ENCODE results near the gene NR4A1.
"Not testable (repeated sequence)": the region's sequence is repeated elsewhere in the genome, so short reads cannot be mapped to it uniquely, and the experiment has no call there.

The NR4A1 gene

DNA sequence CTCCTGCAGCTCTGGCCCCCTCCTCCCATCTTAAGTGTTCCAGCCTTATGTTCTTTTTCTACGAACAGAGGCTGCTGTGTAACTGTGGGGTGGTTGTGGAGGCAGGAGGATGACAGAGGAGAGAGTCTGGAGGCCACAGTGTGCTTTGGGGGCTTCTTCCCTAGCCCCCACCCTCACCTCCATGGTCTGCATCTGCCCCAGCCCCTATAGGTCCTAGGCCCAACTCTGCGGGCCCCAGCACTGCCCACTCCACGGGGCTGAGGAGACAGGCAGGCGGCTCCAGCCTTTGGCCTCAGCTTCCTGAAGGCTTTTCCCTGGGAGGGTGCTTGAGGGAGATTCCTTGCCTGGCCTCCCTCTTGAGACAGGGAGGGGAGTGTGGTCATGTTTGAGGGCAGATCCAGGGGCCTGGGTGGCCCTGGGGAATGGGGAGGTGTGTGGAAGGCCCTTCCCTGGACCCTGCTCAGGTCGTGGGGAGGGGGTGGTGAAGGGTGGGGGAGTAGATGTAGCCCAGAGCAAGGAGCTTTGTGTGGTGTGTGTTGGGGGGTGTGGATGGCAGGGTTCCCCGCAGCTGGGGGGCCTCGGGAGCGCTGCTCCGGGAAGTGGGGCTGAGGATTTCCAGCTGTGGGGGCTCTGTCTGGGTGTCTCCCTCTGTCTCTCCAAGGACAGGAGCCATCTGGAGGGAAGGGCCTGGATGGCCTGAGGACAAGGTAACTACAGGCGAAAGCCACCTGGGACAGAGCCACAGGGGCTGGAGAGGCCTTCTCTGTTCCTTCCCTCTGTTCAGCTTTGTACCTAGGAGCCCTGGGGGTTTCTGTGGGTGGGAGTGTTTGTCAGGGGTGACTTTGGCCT, 29.4 kb downstream of the NR4A1 start:
- no peak for DNase-seq

DNA sequence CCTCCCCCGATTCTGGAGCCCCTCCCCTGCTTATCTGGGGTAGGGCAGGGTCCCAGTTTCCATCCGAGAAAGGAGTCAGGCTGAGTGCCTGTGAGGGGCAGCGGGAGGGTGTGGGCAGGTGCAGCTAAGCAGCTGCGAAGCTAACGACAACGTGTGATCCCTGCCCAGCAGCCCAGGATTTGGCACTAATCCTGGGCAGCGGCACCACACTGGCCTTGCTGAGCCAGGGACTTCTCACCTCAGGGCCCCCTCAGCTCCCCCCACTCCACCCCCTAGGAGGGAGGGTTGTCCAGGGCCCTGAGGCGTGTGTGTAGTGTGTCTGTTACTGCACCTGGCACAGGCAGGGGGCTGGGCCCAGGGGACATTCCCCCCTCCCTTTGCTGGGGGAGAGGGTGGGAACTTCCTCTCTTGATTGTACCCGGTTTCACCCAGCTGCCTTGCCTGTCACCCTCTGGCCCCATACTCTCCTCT, 30.1 kb downstream of the NR4A1 start:
- DNase-seq, result peak; percentile 62

DNA sequence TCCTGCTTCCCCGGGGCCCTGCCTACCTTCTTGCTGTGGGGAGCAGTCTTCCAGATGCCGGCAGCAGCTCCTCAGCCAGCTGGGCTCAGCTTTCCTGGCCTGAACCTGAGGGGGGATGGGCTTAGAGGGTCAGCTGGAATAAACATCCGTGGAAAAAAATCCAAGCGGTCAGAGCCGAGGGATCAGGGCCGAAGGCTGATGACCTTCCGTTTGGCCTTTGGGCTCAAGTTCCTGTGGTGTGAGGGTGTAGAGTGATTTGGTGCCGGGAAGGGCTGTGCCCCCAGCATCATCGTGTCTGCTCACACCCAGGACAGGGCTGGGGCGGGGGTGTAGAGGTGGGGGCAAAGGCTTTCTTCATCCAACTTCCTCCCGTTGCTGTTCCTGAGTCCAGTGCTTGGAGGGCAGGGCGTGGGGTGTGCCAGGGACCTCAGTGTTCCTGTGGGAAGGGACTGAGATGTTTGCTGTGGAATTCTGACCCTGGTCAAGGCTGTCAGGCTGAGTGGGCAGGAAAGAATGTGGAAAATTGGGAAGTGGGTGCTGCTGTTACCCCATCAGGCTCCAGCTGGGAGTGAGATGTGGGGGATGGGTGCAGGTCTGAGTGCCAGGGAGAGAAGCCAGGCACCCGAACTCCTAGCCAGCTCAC, 30.9 kb downstream of the NR4A1 start:
- no peak for DNase-seq

GRCh38 chr12:52082669-52082987, 31.4 kb downstream of the NR4A1 start:
- no peak for DNase-seq

- DNase-seq, result peak; percentile 52
Observed at GRCh38 chr12:52082988-52083637, 31.9 kb downstream of the NR4A1 start.

- DNase-seq, result no peak
Observed at GRCh38 chr12:52083638-52083996, 32.4 kb downstream of the NR4A1 start.

- no peak for DNase-seq
Observed at GRCh38 chr12:52084491-52085231, 33.4 kb downstream of the NR4A1 start.

GRCh38 chr12:52085682-52086180, 34.5 kb downstream of the NR4A1 start:
- no peak for DNase-seq

GRCh38 chr12:52086366-52086765, 35.1 kb downstream of the NR4A1 start:
- DNase-seq, result no peak

GRCh38 chr12:52086944-52087835, 35.9 kb downstream of the NR4A1 start:
- no peak for DNase-seq

GRCh38 chr12:52087961-52088820, 36.9 kb downstream of the NR4A1 start:
- DNase-seq, result peak; percentile 27

DNA sequence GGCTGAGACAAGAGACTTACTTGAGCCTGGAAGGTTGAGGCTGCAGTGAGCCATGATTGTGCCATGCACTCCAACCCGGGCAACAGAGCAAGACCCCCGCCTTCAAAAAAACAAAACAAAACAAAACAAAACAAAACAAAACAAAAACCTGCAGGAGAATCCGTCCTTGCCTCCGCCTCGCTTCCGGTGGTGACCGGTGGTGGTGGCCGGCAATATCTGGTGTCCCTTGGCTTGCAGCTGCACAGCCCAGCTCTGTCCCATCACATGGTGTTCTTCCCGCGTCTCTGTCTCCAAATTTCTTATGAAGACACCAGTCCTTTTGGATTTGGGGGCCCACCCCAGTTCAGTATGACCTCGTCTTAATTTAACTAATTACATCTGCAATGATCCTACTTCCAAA, 38.2 kb downstream of the NR4A1 start:
- no peak for DNase-seq

DNA sequence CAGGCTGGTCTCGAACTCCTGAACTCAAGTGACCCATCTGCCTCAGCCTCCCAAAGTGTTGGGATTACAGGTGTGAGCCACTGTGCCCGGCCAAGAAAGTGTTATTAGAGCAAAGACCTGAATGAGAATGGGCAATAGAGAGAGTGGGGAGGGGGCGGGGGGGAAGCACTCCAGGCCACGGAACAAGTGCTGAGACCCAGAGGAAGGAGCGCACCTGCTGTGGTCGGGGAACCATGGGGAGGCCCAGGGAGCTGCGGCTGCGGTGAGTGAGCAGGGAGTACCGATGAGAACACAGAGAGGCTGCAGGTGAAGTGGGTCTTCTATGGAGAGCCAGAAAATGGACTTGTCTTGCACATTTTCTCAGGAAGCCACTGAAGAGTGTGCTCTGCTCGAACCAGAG, 39.0 kb downstream of the NR4A1 start:
- no peak for DNase-seq

DNA sequence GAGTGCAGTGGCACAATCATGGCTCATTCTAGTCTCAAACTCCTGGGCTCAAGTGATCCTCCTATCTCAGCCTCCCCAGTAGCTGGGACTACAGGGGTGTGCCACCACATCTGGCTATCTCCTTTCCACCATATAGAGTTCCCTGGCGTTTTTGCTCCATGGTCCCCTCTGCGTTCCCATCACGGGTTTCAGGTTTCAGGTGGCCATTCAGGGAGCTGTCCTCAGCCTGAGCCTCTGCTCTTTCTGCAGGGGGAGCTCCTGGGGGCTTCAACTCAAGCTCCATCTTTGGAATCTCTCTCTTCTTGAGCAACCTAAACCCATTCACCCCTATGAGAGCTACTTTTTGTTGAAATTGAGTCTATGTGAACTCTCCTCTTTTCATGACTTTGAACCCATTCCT, 39.8 kb downstream of the NR4A1 start:
- DNase-seq, result no peak

DNA sequence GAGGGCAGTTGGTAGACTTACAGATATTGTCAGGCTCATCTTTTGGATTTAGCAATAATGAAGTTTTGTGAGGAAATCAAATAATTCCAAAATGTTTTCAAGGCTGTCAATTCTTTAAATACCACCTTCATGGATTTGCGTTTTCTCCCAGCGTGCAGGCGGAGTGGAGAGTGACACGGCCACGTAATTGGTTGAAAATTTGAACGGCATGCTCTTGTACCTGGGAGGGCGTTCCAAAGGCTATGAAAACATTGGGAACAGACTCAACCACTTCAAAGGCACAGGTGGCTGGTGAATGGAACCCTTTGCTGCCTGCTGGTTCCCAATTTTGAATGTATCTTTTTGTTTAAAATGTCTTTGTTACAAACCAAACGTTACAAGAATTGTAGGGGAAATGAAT, 40.6 kb downstream of the NR4A1 start:
- peak; percentile 73 for DNase-seq

DNA sequence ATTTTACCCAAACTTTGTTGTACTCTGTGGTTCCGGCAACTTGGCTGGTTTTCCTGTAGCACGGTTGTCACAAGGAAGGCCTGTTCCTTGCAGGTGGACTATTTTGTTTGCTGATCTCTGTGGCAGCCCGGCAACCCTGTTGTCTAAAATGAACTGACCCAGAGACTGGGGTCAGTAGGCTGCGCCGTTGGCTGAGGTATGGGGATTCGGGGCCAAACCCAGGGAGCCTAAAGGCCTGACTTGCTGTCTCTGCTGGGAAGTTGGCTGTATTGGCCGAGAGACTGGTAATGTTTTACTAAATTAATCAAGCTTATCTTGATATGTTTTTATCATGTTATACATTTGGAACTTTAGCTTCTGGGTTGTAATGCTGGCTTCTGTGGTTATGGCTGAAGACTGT, 42.1 kb downstream of the NR4A1 start:
- no peak for DNase-seq

- DNase-seq, result no peak
Observed at GRCh38 chr12:52096332-52097044, 45.2 kb downstream of the NR4A1 start.

- DNase-seq, result no peak
Observed at GRCh38 chr12:52097045-52097666, 45.9 kb downstream of the NR4A1 start.

DNA sequence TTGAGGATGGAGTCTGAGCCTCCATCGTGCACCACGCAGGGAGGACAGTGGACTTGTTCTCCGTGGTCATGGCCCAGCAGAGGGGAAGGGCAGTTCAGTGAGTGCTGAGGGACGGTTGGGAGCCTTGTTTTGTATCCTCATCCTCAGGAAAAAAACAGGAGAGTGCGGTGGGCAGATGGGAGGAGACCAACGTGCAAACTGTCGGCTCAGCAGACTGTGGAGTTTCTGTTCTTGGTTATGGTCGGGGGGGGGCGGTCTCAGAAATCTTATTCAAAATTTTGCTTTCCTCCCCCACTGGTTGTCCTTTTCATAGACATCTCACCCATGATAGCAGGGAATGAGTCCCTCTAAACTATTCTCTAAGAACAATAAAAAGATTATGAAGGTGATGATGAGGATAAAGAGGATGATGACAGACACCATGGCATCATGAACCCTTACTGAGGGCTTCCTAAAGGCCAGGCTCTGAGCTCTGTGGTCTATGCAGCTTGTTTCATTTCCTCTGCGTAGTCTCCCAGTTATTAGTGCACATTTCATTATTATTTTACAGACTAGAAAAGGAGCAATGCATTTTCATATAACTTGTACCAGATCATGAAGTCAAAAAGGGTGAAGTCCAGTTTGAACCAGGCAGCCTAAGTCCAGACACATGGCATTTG, 53.3 kb downstream of the NR4A1 start:
- DNase-seq, result not testable (repeated sequence)
